NCI-H2107 treated with DMSO at 0.1 percent for 48 hours (cell line): Measurements from ENCODE around the gene NEK6.

Source experiments
- DNase-seq: peaks from one replicate; lab custom pipeline; 2025; ENCODE audit not compliant: unreplicated experiment; lab: John Stamatoyannopoulos, UW

Gene NEK6

DNA sequence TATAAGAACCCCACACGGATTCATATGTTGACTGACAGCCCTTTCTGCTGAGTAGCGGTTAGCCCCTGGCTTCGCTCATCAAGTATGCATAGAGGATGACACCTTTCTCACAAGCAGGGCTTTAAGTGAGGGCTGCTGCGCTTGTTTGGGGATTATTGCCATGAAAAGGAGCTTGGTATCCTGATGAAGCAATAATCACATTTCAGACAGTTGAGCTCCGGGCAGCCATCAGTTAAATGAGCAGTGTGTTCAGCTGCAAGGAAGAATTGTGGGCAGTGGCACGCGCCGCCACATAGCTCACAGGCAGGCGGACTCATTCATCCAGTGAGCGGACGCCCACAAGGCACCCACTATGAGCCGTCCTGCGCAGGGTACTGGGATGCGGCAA lies 77.6 kb downstream of the NEK6 start:
- no peak for DNase-seq

DNA sequence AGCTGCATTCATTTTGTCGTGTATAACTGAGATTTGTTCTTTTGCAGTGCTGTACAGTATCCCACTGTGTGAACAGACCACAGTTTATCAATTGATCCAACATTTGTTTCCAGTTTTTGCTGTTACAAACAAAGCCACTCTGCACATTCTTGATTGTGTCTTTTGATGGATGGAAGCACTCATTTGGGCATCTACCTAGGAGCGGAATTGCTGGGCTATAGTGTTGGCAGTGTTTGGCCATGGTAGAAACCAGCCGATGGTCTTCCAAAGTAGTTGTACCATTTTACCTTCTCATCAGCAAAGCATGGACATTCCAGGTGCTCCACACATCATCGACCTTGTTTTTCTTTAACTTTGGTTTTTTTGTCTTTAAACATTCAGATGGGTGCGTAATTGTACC lies 79.8 kb downstream of the NEK6 start:
- DNase-seq = no peak

DNA sequence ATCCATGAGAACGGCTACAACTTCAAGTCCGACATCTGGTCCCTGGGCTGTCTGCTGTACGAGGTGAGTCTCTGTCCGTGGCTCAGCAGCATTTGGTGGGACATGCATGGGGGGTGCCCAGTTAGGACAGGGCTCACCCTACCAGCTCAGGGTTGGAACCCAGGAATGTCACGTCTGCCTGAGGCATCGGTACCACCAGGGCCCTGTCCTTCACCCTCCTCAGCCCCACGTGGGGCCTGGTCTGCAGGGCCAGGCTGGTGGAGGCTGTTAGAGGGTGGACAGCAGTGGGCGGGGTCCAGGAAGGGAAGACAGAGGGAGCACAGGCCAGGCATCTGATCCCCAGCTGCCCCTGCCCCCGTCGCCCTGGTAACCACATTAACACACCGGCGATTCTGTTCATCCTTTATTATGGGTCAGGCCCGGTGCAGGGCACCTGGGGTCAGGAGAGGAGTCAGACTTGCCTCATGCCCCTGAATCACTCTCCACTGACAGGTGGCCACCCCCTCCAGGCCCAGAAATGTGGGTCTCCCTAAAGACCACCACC lies 81.9 kb downstream of the NEK6 start:
- no peak for DNase-seq

DNA sequence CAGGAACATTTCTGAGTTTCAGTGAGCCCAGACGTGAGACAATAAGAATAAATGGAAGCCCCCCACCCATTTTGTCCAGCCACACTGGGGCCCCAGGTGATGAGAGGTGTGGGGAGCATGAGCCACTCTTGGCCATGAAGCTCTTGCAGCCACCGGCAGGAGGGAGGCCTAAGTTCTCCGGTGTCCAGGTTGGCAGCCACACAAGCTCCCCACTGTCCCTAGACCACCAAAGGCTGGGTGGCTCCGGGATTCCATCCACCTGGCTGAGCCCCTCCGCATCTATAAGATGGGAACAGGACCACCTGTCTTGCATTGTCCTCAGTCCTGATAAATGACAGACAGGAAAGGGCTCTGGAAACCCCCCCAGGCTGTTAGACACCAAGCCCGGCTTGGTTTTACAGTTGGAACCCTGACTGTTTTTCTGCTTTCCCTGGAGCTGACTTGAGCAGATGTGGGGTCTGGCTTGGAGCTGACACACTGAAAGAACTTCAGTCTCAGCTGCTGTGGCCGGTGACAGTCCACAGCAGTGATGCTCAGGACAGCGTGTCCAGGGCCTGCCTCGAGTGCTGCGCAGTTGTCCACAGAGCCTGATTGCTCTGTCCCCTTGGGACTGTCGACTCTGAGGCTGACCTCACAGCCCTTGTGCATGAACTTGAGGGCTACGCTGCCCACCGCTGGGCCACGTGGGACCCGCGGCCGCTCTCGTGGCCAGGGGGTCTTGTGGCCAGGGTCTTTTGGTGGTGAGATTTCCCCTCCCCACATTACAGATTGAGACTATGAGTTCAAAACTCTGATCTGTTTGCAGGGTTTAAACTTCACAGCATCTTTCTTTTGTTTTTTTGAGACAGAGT lies 82.7 kb downstream of the NEK6 start:
- DNase-seq = no peak

DNA sequence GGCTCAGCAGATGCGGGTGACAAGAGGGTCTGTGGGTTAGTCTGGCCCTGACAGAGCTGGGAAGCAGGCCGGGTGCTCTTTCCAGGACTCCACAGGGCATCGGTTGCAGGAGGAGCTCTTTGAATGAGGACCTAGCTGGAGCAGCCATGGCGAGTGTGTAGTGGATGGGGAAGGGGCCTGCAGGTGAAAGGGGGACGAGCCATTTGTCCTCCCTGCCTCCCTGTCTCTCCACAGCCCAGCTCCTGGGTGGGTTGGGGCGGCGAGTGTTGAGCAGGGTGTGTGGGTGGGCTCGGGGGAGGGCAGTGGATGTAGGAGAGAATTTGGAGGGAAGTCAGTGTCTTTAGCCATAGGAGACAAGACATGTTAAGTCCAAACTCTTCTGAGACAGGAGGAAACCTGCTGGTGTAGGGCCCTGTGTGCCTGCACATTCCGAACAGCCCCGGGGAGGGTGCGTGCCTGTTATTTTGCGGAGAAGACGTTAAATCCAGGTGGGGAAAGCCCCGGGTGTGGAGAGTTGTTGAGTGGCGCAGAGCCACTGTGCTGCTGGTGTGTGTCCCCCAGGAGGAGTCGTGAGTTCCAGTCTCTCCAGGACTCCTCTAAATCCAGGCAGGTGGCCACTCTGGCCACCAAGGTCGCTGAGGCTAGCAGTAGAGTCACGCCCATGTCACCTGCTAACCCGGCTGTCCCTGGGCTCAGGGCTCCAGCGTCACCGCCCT lies 83.9 kb downstream of the NEK6 start:
- no peak for DNase-seq

DNA sequence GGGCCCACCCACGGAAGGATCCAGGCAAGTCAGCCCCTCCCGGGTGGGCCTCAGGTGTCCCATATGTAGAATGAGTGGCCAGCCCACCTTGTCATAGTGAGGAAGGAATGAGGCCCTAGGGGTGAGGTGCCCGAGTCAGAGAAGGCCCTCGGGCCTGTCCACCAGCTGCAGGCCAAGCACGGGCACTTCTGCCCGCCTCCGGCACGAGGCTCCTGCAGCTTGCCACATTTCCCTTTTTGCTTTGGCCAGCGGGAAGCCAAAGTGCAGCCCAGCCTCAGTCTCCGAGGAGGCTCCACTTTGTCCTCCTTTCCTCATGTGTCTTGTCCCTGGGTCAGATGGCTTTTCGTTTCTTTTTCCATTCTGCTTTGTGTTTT lies 84.6 kb downstream of the NEK6 start:
- DNase-seq = no peak

DNA sequence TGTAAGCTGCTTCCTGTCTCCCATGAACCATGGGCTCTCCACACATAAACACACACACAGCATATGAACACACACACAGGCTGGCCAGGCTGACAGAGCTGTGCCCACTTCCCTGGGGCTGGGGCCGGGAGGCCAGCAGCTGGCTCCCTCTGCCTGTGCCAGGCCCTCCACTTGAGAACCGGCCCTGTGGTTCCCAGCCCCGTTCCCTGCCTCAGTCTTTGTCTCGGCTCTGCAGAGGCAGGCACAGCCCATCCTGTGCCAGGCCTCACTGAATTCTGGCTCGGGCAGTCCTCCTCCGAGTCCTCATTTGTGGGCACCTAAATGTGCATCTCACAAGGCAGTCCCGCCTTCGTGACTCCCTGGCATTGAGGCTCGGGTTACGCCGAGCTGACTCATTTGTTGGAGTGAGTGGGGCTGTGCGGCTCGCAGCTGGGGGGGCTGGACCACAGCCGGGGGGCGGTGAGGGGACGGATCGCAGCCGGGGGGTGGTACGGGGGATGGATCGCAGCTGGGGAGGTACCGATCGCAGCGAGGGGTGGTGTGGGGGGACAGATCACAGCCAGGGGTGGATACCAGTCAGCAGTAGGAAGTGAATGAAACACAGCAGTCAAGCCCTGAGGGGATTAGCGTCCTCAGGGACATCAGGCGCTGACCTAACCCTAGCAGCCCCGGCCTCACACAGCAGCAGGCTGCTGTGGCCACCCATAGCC lies 85.2 kb downstream of the NEK6 start:
- DNase-seq = peak; percentile 58

DNA sequence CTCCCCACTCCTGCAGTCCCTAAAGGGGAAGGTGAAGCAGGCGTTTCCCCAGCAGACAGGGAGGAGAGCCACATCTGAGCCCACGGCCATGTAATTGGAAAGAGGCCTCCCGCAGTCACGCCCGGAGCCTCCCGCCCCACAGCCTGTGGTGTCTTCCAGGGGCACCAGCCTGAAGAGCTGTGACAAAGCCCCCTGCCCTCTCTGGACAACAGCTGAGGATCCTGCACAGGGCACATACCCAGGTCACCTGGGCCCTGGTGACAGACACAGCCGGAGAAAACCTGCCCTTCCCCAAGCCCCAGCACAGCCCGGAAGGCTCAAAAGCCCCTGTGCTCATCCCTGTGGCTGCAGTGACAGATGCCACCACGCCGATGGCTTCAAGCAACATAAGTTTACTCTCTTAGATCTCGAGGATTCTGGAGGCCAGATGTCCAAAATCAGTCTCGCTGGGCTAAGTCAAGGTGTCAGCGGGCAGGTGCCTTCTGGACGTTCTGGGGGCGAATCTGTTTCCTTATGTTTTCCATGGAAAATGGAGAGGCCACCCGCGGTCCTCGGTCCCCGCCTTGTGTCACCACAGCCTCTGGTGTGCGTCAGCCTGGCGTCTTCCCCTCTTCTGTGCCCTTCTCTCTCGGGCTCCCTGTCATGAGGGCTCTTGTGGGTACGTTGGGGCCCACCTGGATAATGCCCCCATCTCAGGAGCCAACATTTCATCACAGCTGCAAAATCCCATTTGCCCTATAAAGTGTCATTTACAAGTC lies 86.0 kb downstream of the NEK6 start:
- no peak for DNase-seq

DNA sequence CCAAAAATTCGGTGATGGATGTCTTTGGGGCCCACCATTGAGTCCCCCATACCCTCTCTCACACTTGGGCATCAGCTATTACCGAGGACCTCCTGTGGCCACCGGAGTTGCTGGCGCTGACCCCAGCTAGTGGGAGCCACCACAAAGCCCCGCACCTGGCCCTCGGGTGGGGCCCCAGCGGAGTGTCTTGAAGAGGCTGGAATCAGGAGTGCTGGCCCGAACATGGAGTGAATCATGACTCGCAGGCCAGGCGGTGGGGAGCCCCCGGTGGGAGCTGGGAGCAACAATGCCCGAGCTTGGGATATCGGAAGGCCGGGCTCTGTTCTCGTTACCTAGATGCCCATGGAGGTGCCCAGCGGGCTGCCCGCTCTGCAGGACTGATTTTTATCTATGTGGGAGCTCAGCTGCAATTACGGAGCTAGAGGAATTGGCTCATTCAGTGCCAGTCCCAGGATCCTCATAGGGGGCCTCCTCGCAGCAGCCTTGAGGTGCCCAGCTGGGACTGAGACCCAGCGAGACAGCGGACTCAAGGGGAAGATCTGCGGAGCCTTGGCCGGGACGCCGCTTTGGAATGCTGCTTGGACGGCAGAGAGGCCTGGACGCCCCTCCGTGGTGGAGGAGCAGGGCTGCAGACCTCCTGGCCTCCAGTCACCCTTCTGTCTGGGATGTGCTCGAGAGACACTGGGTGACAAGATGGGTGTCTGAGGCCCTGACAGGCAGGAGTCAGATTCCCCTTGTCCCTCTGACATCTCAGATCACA lies 86.7 kb downstream of the NEK6 start:
- no peak for DNase-seq

DNA sequence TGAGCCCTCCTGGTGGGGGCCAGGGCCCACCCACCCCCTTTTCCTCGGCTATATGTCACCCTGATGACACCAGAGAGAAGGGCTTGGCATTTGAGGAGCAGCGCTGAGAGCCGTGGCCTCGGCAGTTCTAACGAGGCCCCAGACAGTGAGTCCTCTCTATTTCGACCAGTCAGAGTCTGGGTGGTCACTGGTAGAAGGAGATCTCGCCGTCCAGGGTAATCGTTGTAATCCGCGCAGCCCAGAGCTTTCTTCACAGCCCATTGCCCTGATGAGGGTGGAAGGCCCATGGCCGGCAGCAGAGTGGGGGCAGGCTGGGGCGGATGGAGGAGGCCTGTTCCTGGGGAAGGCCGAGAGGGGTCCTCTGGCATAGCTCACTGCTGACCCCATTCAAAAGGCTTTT lies 87.3 kb downstream of the NEK6 start:
- no peak for DNase-seq

DNA sequence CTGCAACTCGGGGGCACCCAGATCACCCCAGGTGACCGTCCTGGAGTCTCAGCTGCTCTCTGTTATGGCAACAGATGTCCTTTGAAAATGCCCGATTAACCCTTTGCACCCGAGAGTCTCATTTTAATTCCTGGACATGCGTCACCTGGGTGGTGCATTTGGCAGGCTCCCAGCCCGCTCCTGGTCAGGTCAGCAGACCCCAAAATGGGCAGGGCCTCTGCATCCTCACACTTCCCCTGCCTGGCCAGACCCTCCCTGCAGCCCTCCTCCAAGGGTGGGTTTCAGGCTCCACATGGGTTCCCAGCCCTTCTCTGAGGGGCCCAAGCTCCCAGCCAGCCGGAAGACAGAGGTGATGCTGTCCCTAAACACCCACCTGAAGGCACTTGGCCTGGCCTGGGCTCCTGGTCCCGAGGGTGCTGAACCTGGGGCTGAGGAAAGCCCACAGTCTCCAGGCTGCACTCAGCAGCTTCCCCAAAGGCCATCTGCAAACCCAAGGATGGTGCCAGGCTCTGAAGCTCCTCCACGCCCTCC lies 88.1 kb downstream of the NEK6 start:
- DNase-seq = no peak

DNA sequence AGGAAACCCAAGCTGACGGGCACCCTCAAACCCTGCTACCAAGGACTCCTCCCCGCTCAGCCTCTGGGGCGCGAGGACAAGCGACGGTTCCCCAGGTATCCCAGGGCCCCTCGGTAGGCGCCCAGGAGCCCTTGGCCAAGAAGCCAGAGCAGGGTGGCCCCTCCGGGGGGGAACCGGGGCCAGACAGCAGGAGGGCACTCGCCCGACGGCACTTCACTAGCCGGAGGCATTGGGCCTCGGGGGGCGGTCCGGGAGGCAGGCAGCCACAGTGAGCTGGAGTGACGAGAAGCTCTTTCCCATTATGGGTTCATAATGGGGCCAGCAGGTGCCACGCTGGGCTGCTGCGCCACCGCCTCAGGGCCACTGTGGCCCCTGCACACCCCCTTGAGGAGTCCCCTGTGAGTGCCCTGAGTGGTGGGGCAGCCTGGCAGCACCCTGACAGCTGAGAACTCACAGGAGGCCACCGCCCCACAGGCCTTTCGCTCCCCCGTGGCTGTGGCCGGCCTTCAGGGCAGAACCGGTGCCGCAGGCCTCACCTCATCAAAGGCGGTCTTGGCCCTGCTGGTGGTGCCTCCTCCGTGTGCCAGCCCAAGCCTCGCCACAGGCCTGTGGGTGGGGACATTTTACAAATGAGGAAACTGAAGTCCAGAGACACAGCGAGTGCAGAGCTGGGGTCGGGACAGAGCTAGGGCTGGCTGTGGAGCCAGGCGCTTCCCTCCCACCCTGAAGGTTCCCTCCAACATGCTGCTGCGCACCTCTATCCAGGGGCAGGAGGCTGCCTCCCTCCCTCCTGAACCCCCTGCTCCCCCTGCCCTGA lies 88.8 kb downstream of the NEK6 start:
- DNase-seq = no peak

DNA sequence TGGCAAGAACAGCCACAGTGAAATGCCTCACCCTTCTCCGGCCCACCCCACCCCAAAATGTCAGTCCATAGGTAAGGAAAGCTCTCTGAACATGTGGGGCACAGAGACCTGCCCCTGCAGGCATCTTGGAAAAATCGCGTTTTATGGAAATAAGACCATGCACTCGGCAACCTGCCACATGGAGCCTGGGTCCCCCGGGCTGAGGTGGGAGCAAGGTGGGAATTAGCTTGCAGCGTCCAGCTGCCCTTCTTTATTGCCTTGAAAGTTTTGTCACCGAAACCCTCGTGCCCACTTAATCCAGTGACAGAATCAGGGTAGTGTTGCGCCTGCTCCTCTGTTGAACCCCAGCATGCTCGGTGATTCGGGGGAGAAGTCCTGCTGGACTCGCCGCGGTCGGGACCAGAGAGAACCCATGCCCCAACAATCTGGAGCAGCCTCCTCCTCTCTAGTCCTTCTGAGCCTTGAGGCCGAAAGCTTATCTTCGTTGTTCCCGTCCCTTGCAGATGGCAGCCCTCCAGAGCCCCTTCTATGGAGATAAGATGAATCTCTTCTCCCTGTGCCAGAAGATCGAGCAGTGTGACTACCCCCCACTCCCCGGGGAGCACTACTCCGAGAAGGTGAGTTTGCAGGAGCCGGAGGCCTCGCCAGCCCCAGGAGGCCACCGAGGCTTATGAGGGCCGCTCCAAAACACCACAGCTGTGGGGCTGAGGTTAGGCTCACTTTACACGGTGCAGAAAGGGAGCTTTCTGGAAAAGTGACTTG lies 89.6 kb downstream of the NEK6 start:
- DNase-seq = no peak

DNA sequence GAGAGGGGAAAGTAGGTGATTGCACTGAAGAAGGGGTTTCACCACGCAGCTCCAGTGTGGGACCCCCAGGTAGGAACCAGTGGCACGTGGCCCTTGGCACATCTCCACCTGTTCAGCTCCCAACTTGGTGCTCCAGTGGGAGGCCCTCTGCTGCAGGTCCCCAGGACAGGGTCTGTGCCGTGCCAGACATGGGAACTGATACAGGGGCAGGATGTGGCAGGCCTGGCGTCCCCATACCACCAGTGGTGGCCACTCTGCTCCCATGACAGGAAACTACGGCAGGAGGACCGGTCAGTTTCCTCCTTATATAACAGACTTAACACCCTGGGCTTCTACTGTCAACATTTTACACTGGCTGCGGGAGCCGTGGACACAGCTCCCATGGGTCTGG lies 90.2 kb downstream of the NEK6 start:
- DNase-seq = no peak

DNA sequence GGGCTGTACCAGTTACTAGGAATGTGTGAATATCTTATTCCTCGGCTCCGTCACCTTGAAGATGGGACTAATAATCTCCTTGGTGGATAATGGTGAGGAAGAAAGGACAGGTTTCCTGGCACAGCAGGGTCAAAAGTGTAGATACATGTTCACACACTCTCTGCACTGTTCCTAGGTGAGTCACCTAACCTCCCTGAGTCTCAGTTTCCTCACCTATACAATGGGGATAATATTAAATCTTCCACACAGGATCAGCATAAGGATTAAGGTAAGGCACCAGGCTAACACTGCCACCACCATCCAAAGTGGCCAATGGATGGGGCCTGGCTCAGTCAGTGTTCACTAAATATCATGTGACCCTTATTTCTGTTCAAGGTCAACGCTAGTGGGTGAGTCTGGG lies 90.6 kb downstream of the NEK6 start:
- DNase-seq = no peak

DNA sequence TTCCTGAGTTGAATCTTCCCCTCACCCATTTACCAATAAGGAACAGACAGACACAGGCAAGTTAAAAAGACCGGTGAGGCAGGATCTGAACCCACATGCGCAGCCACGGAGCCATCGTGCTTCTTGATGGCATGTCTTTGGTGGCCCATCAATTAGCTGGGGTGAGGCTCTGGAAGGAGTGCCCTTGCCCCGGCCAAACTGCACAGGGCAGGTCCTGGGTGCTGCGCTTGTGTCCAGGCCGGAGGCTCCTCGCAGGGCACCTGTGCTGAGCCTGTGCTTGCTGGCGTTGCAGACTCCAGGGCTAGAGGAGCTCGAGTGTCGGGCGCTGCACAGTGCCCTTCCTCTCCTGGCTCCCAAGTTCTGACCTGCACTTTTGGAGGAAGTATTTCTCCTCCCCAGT lies 91.1 kb downstream of the NEK6 start:
- DNase-seq = no peak

DNA sequence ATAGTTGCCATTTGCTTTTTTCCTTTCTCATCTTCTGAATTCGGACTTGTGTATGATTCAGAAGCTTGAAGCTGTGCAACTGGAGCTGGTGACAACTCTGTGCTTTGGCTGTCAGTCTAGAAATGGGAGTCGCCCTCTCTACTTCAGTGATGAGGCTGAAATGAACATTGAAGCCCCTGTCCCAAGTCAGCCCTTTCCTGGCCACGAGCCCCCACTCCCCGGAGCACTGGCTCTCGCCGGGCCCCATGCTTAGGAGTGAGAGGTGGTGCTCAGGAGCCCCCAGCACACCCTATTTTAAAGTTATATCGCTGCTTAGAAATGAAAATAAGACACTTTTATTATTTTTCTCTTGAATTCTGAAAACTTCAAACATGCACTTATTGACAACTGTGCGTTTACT lies 91.5 kb downstream of the NEK6 start:
- no peak for DNase-seq

DNA sequence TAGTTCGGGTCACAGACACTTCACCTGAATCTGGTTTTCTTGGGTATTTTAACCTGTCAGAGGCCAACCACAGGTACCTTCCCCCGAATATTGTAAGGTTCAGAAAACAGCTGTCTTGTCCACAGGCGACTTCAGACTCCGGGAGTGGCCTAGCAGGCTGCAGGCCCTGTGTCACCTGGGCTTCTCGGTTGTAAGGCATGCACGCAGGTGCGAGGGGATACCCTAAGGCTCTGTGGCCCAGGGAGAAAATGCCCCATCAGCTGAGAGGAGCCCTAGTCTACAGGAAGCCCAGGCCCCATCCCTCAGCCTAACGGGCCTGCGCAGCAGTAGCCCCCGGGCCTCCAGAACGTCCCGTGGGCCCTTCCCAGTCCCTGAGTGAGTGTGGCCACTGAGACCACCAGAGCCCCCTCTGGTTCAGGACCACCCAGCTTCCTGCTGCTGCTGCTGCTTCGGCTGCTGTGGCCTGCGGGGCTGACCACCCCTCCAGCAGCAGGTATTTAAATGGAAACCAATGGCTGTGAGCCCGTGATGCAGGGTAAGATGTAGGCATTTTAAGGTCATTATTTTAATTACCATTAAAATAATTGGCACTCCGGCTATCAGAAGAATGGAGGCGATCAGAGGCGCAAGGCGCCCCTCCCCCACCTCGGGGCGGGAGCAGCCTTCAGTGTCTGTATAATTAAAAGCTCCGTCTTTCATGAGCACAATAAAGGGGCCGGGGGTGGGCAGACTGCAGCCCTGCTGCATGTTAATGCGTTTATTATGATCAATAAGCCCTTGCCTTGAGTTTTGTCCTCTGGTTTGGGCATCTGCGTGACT lies 92.1 kb downstream of the NEK6 start:
- no peak for DNase-seq
